ENCODE data around the gene SPATA33.
"Not testable (repeated sequence)": the region's sequence is repeated elsewhere in the genome, so short reads cannot be mapped to it uniquely, and the experiment has no call there.

Gene SPATA33

DNA sequence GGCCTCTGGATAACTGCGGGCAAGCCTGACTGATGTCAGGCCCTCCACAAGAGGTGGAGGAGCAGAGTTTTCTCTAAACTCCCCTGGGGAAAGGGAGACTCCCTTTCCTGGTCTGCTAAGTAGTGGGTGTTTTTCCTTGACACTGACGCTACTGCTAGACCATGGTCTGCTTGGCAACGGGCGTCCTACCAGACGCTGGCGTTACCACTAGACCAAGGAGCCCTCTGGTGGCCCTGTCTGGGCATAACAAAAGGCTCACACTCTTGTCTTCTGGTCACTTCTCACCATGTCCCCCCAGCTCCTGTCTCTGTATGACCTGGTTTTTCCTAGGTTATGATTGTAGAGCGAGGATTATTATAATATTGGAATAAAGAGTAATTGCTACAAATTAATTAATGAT, 9.4 kb downstream of the SPATA33 start:
- not testable (repeated sequence) for DNase-seq

DNA sequence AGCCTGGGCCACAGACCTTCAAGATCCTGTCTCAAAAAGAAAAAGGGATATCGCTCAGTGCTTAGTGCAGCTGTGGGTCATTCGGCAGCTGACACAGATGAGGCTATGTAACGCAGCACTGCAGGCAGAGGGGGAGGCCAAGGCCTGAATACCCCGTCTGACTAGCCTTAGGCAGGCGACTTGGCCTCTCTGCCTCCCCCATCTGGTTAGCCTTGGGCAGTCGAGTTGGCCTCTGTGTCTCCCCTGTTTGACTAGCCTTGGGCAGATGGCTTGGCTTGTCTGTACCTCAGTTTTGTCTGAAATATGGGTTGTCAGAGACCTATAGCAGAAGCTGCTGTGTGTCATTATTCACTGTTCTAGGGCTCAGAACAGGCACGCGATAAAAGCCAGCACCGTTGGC, 10.0 kb downstream of the SPATA33 start:
- no peak for DNase-seq

DNA sequence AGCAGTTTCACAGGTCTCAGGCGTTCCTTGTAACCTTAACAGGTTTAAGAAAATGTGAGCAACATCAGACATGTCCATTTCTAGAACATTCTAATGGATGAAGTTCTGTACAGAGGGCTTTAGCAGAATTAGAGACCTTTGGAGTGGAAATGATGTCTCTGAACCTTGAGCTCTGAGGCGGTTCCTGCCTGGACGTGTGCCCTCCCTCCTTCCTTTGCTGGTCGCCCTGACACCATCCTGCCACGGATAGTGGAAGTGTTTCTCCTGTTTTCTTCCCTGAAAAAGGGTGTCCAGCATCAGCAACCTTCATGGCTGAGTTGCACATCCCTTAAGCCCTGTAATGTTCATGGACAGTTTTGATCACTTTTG, 11.1 kb downstream of the SPATA33 start:
- DNase-seq = no peak

DNA sequence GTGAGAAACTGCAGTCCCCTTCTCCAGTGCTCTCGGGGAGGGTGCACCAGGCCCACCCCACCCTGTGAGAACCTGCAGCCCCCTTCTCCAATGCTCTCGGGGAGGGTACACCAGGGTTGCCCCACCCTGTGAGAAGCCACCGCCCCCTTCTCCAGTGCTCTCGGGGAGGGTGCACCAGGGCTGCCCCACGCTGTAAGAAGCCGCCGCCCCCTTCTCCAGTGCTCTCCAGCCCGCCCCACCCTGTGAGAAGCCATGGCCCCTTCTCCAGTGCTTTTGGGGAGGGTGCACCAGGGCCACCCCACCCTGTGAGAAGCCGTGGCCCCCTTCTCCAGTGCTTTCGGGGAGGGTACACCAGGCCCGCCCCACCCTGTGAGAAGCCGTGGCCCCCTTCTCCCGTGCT, 12.1 kb downstream of the SPATA33 start:
- no peak for DNase-seq

DNA sequence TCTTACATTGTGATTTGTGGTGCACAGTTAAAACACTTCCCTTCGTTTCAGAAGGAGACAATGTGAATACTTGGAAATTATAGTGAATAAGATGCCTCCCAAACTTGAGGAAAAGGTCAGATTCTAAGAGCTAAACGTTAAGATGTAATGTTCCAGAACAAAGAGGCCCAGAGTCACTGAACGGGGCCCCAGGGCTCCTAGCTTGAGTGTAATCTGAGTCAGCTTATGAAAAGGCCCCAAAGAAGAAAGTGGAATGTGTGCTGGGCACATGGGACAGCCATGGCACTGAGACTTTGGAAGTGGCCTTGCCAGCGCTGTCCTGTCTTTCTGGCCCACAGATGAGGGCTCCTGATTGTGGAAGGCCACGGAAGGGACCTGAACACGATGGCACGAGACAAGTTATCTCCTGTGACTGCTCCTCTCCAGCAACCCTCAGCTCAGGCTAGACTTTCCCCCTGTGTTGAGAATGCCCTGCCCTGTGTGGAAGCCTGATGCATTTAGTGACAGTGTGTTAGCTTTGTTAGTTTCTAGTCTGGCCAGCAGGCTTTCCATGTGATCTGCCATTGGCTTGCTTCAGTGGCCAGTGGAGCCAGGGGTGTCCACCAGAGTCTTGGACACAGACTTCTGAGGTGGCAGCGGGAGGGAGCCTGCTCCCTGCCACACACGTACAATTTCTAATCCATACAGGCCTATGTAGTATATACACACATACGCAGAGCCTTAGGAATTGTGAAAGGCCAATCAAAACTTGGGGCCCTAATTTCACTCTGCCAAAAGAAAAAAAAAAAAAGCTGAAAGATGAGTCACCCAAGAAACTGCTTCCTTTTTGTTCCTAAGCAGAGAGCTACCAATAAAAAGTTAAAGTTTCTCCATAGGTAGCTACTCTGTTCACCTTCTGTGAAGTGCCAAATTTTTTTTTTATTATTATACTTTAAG, 13.1 kb downstream of the SPATA33 start:
- no peak for DNase-seq

DNA sequence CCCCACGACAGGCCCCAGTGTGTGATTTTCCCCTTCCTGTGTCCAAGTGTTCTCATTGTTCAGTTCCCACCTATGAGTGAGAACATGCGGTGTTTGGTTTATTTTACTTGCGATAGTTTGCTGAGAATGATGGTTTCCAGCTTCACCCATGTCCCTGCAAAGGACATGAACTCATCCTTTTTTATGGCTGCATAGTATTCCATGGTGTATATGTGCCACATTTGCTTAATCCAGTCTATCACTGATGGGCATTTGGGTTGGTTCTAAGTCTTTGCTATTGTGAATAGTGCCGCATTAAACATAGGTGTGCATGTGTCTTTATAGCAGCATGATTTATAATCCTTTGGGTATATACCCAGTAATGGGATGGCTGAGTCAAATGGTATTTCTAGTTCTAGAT, 13.9 kb downstream of the SPATA33 start:
- DNase-seq = not testable (repeated sequence)

DNA sequence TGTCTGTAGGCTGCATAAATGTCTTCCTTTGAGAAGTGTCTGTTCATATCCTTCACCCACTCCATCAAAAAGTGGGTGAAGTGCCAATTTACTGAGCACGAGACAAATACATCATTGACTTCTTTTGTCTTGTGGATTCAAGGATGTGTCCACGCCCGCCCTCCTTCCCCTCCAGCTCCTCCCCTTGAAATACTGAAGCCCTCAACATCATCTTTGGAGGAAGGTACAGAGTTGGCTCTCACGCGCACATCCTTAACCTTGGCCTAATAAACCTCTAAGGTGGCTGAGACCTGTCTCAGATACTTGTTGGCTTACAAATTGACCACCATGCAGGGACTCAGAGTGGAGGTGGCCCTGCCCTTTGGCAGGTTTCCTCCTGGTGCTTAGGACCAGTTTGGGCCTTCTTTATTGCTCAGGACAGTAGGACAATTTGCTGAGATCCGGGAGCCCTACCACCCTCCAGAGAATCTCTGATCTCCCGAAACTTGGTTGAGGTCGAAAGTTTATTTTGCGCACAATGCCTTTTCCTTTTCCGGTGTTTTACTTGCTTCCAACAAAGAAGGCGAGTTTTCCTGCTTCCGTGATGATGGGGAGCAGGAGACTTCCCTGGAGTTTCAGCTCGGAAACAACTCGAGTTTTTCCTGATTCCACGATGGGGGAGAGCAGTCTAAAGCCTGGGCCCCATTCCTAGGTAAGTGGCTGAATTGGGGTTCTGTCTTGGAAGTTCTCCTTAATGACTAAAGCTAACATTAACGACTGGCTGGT, 14.7 kb downstream of the SPATA33 start:
- no peak for DNase-seq

DNA sequence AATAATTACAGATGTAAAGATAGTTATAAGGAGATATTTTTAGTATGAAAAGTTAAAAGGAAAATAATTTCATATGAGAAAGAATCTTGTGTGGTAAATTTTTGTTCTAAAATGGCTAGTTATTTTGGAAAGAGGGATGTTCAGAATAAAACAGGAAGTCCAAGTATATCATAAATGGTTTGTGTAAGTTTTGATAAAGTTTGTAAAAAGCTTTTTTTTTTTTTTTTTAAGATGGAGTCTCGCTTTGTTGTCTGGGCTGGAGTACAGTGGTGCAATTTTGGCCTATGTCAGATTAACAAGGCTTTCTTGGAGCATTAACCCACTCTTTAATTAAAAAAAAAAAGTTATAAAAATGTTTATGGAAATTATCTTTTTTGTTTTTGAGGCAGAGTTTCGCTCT, 20.6 kb downstream of the SPATA33 start:
- no peak for DNase-seq

DNA sequence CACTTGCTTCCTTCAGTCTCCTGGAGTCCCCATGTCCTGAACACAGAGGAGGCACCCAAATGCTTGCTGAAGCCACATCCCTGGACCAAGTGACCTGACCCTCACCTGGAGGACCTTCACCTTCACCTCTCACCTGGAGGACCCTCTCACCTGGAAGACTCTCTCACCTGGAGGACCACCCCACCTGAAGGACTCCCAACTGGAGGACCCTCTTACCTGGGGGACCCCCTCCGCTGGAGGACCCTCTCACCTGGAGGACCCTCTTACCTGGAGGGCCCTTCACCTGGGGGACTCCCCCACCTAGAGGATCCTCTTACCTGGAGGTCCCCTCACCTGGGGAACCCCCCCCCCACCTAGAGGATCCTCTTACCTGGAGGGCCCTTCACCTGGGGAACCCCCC, 28.3 kb downstream of the SPATA33 start:
- no peak for DNase-seq

DNA sequence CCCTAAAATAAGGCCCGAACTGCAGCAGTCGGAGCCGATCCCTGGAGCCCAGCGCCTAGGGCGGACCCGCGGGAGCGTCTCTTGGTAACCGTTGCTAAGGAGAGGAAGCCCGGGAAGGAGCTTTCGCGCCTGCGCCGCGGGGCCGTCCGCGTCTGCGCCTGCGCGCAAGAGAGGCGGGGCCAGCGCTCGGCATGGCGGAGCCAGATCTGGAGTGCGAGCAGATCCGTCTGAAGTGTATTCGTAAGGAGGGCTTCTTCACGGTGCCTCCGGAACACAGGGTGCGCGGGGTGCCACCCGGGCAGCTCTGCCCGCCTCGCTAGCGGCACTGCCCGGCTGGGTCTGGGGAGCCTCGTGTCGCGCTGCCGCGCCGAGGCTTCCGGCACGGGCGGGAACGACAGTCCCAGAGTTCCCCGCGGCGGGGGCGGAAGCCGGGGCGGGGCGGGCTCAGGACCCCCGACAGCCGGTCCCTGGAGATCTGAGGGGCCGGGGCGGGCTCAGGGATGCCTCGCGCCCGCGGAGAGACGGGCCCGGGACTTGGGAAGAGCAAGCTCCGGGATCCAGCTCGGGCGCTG, 29.0 kb downstream of the SPATA33 start, which contains the start of gene CDK10:
TSS of gene CDK10 (plus strand) at position 170 of the 572 bp plus-strand sequence. CDS start at position 192, 22 bp downstream.
- peak; percentile 83 for DNase-seq

DNA sequence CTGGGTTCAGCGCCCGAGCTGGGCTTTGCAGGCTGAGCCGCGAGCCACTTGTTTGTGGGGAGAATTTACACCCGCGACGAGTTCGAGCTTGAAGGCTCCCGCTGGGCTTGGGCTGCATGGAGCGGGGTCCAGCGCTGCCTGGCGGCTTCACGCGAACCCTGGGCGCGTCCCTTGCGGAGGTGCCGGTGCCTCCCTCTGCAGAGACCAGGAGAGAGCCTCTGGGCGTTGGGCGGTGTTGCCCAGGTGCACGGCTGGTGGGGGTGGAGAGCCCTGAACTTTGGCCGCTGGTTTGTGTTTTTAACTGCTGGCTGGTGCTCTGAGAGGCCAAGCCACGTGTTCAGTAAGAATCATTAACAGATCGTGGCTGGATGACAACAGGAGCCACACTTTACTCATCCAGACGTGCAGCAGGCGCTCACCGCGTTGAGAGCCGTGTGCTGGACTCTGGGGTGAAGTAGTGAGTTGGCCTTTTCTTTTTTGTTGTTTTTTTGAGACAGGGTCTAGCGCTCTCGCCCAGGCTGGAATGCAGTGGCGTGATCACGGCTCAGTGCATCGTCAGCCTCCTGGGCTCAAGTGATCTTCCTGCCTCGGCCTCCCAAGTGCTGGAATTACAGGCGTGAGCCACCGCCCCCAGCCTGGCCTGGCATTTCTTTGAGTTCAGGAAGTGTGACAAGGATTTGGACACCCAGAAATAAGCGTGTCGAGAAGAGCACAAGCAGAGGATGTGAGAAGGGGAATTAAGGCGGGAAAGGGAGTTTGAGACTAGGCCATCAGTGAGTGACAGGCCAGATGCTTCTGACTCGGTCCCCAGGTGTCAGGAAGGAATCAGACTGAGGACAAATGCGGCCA, 29.7 kb downstream of the SPATA33 start:
- DNase-seq = no peak

DNA sequence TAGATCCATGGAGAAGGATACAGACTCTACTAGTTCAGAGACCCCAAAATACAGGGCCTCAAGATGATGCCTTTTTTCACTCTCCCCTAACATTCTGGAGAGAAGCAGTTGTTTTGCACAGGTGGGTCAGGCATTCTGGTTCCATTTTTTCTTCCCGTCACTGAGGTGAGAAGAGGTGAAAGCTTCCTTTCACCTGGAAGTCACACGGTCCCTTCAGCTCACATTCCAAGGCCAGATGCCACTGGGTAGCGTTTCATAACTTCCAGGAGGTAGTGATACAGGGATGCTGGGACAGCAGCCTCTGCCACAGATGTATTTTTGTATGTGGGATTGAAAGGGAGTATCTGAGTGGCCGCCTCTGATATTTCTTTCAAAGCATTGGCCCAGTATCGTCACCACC, 30.8 kb downstream of the SPATA33 start:
- DNase-seq = no peak

DNA sequence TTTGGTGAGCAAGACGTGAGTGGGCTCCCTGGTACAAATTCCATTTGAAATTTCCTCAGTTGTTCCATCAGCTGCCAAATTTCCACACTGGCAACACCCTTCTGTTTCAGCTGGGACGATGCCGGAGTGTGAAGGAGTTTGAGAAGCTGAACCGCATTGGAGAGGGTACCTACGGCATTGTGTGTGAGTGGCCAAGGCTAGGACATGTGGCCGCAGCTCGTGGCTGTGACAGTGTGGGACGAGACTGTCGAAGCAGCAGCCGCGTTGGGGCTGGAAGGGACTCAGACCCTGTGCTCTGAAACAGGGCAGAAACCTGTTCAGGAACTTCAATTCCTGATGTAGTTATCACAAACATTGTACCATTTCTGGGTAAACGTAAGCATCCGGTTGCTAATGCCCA, 31.5 kb downstream of the SPATA33 start:
- DNase-seq = no peak

DNA sequence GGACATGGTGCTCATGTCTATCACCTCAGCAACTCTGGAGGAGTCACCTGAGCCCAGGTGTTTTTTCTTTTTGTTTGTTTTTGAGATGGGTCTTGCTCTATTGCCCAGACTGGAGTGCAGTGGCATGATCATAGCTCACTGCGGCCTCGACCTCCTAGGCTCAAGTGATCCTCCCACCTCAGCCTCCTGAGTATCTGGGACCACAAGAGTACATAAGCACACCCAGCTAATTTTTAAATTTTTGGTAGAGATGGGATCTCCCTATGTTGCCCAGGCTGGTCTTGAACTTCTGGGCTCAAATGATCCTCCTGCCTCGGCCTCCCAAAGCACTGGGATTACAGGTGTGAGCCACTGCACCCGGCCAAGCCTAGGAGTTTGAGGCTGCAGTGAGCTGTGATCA, 32.0 kb downstream of the SPATA33 start:
- DNase-seq = not testable (repeated sequence)

DNA sequence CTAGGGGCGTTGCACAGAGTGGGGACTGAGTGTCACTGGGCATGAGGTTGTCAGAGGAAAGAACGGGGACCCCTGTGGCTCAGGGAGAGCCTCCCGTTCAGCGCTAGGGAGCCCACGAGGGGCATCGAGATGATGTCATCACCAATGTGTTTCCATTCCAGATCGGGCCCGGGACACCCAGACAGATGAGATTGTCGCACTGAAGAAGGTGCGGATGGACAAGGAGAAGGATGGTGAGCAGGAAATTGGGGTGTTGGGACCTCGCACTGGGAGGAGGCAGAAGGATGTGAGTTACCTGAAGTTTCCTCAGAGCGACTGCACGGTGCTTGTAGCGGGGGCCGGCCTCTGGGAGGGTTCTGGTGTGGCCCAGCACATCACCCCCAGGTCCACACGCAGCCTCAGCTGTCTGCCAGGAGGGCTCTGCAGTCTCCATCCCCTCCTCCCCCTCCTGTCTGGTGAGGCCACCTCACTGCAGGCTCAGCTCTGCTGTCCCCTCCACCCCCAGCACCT, 32.8 kb downstream of the SPATA33 start:
- DNase-seq = no peak

DNA sequence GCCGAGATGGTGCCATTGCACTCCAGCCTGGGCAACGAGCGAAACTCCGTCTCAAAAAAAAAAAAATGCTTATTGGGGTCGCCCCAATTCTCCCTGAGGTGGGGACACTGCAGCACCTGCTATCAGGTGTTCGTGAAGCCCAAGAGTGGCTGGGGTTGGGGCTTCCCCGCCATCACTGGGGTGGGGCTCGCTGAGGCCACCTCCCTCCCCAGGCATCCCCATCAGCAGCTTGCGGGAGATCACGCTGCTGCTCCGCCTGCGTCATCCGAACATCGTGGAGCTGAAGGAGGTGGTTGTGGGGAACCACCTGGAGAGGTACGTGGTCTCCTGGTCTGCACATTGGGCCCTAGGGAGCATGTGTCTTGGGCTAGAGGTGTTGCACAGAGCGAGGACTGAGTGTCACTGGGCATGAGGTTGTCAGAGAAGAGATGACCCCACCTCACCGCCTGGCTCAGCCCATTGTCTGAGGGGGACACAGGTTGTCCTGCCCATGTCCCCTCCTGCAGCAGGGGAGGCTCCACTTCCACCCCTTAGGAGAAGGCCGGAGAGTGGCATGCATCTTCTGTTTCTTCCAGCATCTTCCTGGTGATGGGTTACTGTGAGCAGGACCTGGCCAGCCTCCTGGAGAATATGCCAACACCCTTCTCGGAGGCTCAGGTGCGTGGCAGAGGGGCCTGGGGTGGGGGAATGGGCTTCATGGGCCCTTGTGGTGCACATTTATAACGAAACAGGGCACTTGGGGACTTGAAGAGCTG, 33.8 kb downstream of the SPATA33 start:
- DNase-seq = no peak

DNA sequence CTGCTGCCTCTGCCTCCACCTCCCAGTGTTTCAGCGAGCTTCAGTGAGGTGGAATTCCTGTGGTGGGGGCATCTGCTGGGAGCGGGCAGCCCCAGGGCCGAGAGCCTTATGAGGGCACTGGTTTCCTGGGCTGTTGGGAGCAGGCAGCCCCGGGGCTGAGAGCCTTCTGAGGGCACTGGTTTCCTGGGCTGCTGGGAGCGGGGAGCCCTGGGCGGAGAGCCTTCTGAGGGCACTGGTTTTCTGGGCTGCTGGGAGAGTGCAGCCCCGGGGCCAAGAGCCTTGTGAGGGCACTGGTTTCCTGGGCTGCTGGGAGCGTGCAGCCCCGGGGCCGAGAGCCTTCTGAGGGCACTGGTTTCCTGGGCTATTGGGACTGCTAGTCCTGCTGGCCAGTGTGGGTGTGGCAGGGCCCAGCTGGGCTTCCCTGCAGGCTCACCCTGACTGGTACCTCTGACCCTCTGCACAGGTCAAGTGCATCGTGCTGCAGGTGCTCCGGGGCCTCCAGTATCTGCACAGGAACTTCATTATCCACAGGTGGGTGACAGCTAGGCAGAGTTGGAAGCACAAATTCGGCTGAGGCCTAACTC, 34.4 kb downstream of the SPATA33 start:
- no peak for DNase-seq

DNA sequence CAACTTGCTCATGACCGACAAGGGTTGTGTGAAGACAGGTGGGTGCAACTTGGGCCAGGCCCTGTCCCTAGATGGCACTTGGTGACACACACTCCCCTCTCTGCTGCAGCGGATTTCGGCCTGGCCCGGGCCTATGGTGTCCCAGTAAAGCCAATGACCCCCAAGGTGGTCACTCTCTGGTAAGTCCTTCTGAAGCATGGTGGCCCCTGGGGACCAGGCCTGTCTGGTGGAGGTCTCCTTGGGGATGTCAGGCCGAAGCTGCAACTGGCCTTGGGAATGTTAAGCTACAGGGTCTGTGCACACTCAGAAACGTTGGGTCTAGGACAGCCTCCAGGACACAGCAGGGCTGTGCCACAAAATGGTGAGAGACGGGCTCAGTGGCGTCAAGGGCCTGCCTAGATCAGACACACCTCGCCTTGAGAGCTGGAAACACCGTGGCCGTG, 35.7 kb downstream of the SPATA33 start:
- no peak for DNase-seq

DNA sequence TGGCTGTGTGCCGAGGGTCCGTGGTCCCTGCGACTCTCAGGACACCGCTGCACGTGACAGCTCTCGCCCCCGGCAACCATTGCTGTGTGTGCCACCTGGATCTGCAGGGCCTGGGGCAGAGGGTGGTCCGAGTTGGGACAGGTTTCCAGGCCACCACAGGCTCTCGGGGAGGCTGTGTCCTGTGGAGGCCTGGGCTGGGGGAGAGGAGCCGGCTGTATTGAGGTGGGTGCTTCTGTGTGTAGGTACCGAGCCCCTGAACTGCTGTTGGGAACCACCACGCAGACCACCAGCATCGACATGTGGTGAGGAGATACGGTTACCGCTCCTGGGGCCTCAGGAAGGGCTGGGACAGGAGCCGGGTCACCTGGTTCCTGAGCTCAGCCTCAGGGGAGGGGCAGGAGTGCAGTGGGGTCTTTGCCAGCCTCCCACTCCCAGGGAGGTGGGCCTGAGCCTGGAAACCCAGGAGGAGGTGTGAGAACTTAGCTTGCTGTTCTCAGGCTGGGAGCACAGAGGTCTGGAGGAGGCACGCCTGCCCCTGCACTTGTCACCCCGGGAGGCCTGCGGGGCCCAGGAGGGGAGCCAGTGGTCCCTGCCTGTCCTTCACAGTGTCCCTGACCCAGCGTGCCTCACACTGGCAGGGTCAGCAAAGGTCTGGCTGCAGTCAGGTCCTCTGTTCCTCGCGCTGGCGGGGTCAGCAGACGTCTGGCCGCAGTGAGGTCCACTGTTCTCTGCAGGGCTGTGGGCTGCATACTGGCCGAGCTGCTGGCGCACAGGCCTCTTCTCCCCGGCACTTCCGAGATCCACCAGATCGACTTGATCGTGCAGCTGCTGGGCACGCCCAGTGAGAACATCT, 36.5 kb downstream of the SPATA33 start:
- DNase-seq = no peak

DNA sequence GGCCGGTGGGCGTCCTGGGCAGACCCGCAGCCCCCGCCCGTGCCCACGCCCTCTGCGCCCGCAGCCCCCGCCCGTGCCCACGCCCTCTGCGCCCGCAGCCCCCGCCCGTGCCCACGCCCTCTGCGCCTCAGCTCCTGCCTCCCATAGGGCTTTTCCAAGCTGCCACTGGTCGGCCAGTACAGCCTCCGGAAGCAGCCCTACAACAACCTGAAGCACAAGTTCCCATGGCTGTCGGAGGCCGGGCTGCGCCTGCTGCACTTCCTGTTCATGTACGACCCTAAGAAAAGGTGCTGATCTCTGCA, 37.1 kb downstream of the SPATA33 start:
- not testable (repeated sequence) for DNase-seq
